ENCODE measurements around the gene ACP1.
"Not testable (repeated sequence)": the region's sequence is repeated elsewhere in the genome, so short reads cannot be mapped to it uniquely, and the experiment has no call there.

Gene ACP1

GRCh38 chr2:309954-310510, 45.3 kb downstream of the ACP1 start:
- H3K4me3 ChIP-seq (ENCODE audit: low read length), result no peak overlapping the region
- no peak overlapping the region for H3K27ac ChIP-seq (ENCODE audit: low read depth, low read length)
- no peaks in the 10 kb centered on the region for H3K27me3 ChIP-seq (ENCODE audit: control insufficient read depth, insufficient read depth, low read length)
- no peaks in the 10 kb centered on the region for H3K4me1 ChIP-seq (ENCODE audit: control insufficient read depth, insufficient read depth, low read length)
- no peak overlapping the region for H3K9ac ChIP-seq (ENCODE audit: low read length)
- H3K36me3 ChIP-seq (ENCODE audit: control insufficient read depth, insufficient read depth, low read length), result no peaks in the 10 kb centered on the region

- H3K27me3 ChIP-seq (ENCODE audit: control insufficient read depth, insufficient read depth, low read length), result no peaks in the 10 kb centered on the region
- H3K4me3 ChIP-seq (ENCODE audit: low read length), result no peak overlapping the region
Observed at GRCh38 chr2:310994-311393, 46.2 kb downstream of the ACP1 start.

GRCh38 chr2:313991-314390, 49.2 kb downstream of the ACP1 start:
- no peaks in the 10 kb centered on the region for H3K4me1 ChIP-seq (ENCODE audit: control insufficient read depth, insufficient read depth, low read length)

More at GRCh38 chr2:310994-311393, 46.2 kb downstream of the ACP1 start:
- no peaks in the 10 kb centered on the region for H3K36me3 ChIP-seq (ENCODE audit: control insufficient read depth, insufficient read depth, low read length)
- H3K9ac ChIP-seq (ENCODE audit: low read length), result no peak overlapping the region
- H3K27ac ChIP-seq (ENCODE audit: low read depth, low read length), result no peak overlapping the region
- H3K4me1 ChIP-seq (ENCODE audit: control insufficient read depth, insufficient read depth, low read length), result no peaks in the 10 kb centered on the region

GRCh38 chr2:314561-315336, 50.0 kb downstream of the ACP1 start:
- Histone ChIP-seq H3K27me3 (ENCODE audit: control insufficient read depth, insufficient read depth, low read length) (no peaks in the 10 kb centered on the region), H3K4me3 (ENCODE audit: low read length) (no peak overlapping the region), H3K4me1 (ENCODE audit: control insufficient read depth, insufficient read depth, low read length) (no peaks in the 10 kb centered on the region), H3K36me3 (ENCODE audit: control insufficient read depth, insufficient read depth, low read length) (no peaks in the 10 kb centered on the region), H3K27ac (ENCODE audit: low read depth, low read length) (no peak overlapping the region), H3K9ac (ENCODE audit: low read length) (no peak overlapping the region)

More at GRCh38 chr2:313991-314390, 49.2 kb downstream of the ACP1 start:
- Histone ChIP-seq H3K9ac (ENCODE audit: low read length) (no peak overlapping the region), H3K27me3 (ENCODE audit: control insufficient read depth, insufficient read depth, low read length) (no peaks in the 10 kb centered on the region), H3K27ac (ENCODE audit: low read depth, low read length) (no peak overlapping the region), H3K36me3 (ENCODE audit: control insufficient read depth, insufficient read depth, low read length) (no peaks in the 10 kb centered on the region), H3K4me3 (ENCODE audit: low read length) (no peak overlapping the region)

- not testable (repeated sequence) for H3K36me3 ChIP-seq (ENCODE audit: control insufficient read depth, insufficient read depth, low read length); H3K27ac ChIP-seq (ENCODE audit: low read depth, low read length); H3K9ac ChIP-seq (ENCODE audit: low read length); H3K4me3 ChIP-seq (ENCODE audit: low read length); H3K27me3 ChIP-seq (ENCODE audit: control insufficient read depth, insufficient read depth, low read length); H3K4me1 ChIP-seq (ENCODE audit: control insufficient read depth, insufficient read depth, low read length)
Observed at GRCh38 chr2:315925-316324, 51.2 kb downstream of the ACP1 start.

GRCh38 chr2:316381-316780, 51.6 kb downstream of the ACP1 start:
- Histone ChIP-seq H3K4me1 (ENCODE audit: control insufficient read depth, insufficient read depth, low read length) (no peaks in the 10 kb centered on the region), H3K9ac (ENCODE audit: low read length) (no peak overlapping the region), H3K4me3 (ENCODE audit: low read length) (no peak overlapping the region), H3K27ac (ENCODE audit: low read depth, low read length) (no peak overlapping the region), H3K36me3 (ENCODE audit: control insufficient read depth, insufficient read depth, low read length) (no peaks in the 10 kb centered on the region), H3K27me3 (ENCODE audit: control insufficient read depth, insufficient read depth, low read length) (no peaks in the 10 kb centered on the region)

- no peak overlapping the region for H3K27ac ChIP-seq (ENCODE audit: low read depth, low read length)
Observed at GRCh38 chr2:317501-318424, 53.0 kb downstream of the ACP1 start.

GRCh38 chr2:319059-319600, 54.4 kb downstream of the ACP1 start:
- H3K9ac ChIP-seq (ENCODE audit: low read length), result no peak overlapping the region
- no peaks in the 10 kb centered on the region for H3K27me3 ChIP-seq (ENCODE audit: control insufficient read depth, insufficient read depth, low read length)
- no peaks in the 10 kb centered on the region for H3K36me3 ChIP-seq (ENCODE audit: control insufficient read depth, insufficient read depth, low read length)
- H3K4me3 ChIP-seq (ENCODE audit: low read length), result no peak overlapping the region
- H3K27ac ChIP-seq (ENCODE audit: low read depth, low read length), result no peak overlapping the region
- H3K4me1 ChIP-seq (ENCODE audit: control insufficient read depth, insufficient read depth, low read length), result no peaks in the 10 kb centered on the region

More at GRCh38 chr2:317501-318424, 53.0 kb downstream of the ACP1 start:
- Histone ChIP-seq H3K9ac (ENCODE audit: low read length) (no peak overlapping the region), H3K4me3 (ENCODE audit: low read length) (no peak overlapping the region), H3K27me3 (ENCODE audit: control insufficient read depth, insufficient read depth, low read length) (no peaks in the 10 kb centered on the region), H3K4me1 (ENCODE audit: control insufficient read depth, insufficient read depth, low read length) (no peaks in the 10 kb centered on the region), H3K36me3 (ENCODE audit: control insufficient read depth, insufficient read depth, low read length) (no peaks in the 10 kb centered on the region)

GRCh38 chr2:320561-320960, 55.8 kb downstream of the ACP1 start:
- Histone ChIP-seq H3K36me3 (ENCODE audit: control insufficient read depth, insufficient read depth, low read length) (no peaks in the 10 kb centered on the region), H3K4me1 (ENCODE audit: control insufficient read depth, insufficient read depth, low read length) (no peaks in the 10 kb centered on the region), H3K9ac (ENCODE audit: low read length) (no peak overlapping the region), H3K27ac (ENCODE audit: low read depth, low read length) (no peak overlapping the region), H3K27me3 (ENCODE audit: control insufficient read depth, insufficient read depth, low read length) (no peaks in the 10 kb centered on the region), H3K4me3 (ENCODE audit: low read length) (no peak overlapping the region)

- H3K4me3 ChIP-seq (ENCODE audit: low read length), result no peak overlapping the region
- no peaks in the 10 kb centered on the region for H3K4me1 ChIP-seq (ENCODE audit: control insufficient read depth, insufficient read depth, low read length)
- H3K27ac ChIP-seq (ENCODE audit: low read depth, low read length), result no peak overlapping the region
- no peak overlapping the region for H3K9ac ChIP-seq (ENCODE audit: low read length)
- no peaks in the 10 kb centered on the region for H3K27me3 ChIP-seq (ENCODE audit: control insufficient read depth, insufficient read depth, low read length)
- H3K36me3 ChIP-seq (ENCODE audit: control insufficient read depth, insufficient read depth, low read length), result no peaks in the 10 kb centered on the region
Observed at GRCh38 chr2:322326-322725, 57.6 kb downstream of the ACP1 start.

GRCh38 chr2:323035-323434, 58.3 kb downstream of the ACP1 start:
- Histone ChIP-seq H3K36me3 (ENCODE audit: control insufficient read depth, insufficient read depth, low read length) (no peaks in the 10 kb centered on the region), H3K4me3 (ENCODE audit: low read length) (no peak overlapping the region), H3K27ac (ENCODE audit: low read depth, low read length) (no peak overlapping the region), H3K4me1 (ENCODE audit: control insufficient read depth, insufficient read depth, low read length) (no peaks in the 10 kb centered on the region), H3K27me3 (ENCODE audit: control insufficient read depth, insufficient read depth, low read length) (no peaks in the 10 kb centered on the region), H3K9ac (ENCODE audit: low read length) (no peak overlapping the region)

Measured in rectal smooth muscle tissue (tissue), 1 donor.